Vagina (tissue), 2 donors: ENCODE measurements around the gene HK2. TPM values are rescaled to one million over a fixed set of nuclear protein-coding genes. Genes with fewer than 3 reads are reported as not detected.

Source experiments
- DNase-seq, 2 donors: peaks; one replicate each; pipeline ENCODE4 v3.0.0-alpha.2; 2017; ENCODE audit errors: extremely low spot score in 2 of 2
- H3K27ac ChIP-seq: fragments of 200-600 bp; sonication (generic); one replicate; pipeline ENCODE4 v1.5.1; 2019
- H3K27me3 ChIP-seq: fragments of 200-600 bp; sonication (generic); one replicate; pipeline ENCODE4 v1.5.1; 2019
- H3K36me3 ChIP-seq, 2 donors: fragments of 200-600 bp; sonication (generic); one replicate each; pipeline ENCODE4 v1.5.1; 2017 to 2019
- H3K4me1 ChIP-seq: fragments of 200-600 bp; sonication (generic); one replicate; pipeline ENCODE4 v1.5.1; 2019
- H3K4me3 ChIP-seq, 2 donors: fragments of 200-600 bp; sonication (generic); 1 replicate in 1 of 2; 2 replicates in 1 of 2; pipeline ENCODE4 v1.5.1; 2016 to 2019
- H3K9me3 ChIP-seq: fragments of 200-600 bp; sonication (generic); one replicate; pipeline ENCODE4 v1.5.1; 2019
- POLR2A ChIP-seq, 2 donors: fragments of 450-650 bp; IDR thresholded peaks; one replicate each; pipeline ENCODE4 v1.6.1; 2017; ENCODE audit warnings: antibody characterized with exemption in 2 of 2, mild to moderate bottlenecking in 2 of 2, moderate library complexity in 2 of 2
- POLR2AphosphoS5 ChIP-seq, 2 donors: sonication (generic); formaldehyde crosslinking; IDR thresholded peaks; one replicate each; pipeline ENCODE4 v1.9.0; 2017; ENCODE audit warnings: antibody characterized with exemption in 2 of 2, mild to moderate bottlenecking in 2 of 2, low read depth in 1 of 2; ENCODE audit not compliant: insufficient read depth in 1 of 2
- intact Hi-C: fragments of 100-400 bp; cut with DNase I; formaldehyde crosslinking; loops from one replicate; pipeline ENCODE4 v1.15.1; 2023
- total RNA-seq: library from RNA; depleted of rRNA; stranded (reverse); fragments of >200 nt; gene quantifications from one replicate; pipeline ENCODE4 v1.2.3, GENCODE V29; 2016
- TF ChIP-seq, protein P1 (sequence below), 3 experiments: fragments of 450-650 bp in 2 of 3; fragments of 200-600 bp in 1 of 3; sonication (generic) in 1 of 3; IDR thresholded peaks; one replicate each; pipeline ENCODE4 v1.5.1; 2017 to 2019; ENCODE audit warnings: antibody characterized with exemption in 3 of 3, mild to moderate bottlenecking in 2 of 3, moderate library complexity in 2 of 3

The HK2 gene
- total RNA-seq, 1 donor from 2014 or later = 5.4 TPM

GRCh38 chr2:74816540-74817303, 17.2 kb upstream of the HK2 start:
- no peak for TF ChIP-seq POLR2A (IDR thresholded peaks at IDR 0.05)
- no peak for TF ChIP-seq POLR2AphosphoS5 (IDR thresholded peaks at IDR 0.05; ENCODE audit: insufficient read depth in 1 of 2, low read depth in 1 of 2)
- TF ChIP-seq, protein P1, sequence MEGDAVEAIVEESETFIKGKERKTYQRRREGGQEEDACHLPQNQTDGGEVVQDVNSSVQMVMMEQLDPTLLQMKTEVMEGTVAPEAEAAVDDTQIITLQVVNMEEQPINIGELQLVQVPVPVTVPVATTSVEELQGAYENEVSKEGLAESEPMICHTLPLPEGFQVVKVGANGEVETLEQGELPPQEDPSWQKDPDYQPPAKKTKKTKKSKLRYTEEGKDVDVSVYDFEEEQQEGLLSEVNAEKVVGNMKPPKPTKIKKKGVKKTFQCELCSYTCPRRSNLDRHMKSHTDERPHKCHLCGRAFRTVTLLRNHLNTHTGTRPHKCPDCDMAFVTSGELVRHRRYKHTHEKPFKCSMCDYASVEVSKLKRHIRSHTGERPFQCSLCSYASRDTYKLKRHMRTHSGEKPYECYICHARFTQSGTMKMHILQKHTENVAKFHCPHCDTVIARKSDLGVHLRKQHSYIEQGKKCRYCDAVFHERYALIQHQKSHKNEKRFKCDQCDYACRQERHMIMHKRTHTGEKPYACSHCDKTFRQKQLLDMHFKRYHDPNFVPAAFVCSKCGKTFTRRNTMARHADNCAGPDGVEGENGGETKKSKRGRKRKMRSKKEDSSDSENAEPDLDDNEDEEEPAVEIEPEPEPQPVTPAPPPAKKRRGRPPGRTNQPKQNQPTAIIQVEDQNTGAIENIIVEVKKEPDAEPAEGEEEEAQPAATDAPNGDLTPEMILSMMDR (IDR thresholded peaks at IDR 0.05) = no peak
- Histone ChIP-seq H3K4me3 (no peak overlapping the region), H3K27ac (no peak overlapping the region), H3K36me3 (no peaks in the 10 kb centered on the region), H3K4me1 (no peaks in the 10 kb centered on the region), H3K9me3 (no peaks in the 10 kb centered on the region), H3K27me3 (no peaks in the 10 kb centered on the region)
- intact Hi-C loops = no loop called here
- peak in 1 of 2 donors; percentile 42 for DNase-seq

DNA sequence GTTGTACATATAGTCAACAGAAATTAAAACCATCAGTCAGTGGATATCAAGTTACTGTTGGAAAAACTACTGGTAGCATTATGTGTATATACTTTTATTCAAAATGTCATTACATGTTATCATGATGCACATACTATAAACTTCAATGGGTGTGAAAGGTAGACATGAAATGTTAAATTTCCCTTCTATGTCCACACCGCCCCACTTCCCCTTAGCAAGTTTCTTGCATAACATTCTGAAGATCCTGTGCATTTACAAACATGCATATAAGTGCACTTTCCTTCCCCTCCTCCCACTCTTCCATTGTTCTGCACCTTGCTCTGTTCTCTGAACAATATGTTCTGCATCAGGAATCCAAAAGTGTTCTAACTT, 16.6 kb upstream of the HK2 start:
- no peaks in the 10 kb centered on the region for H3K9me3 ChIP-seq
- TF ChIP-seq POLR2A (IDR thresholded peaks at IDR 0.05) = no peak
- TF ChIP-seq, protein P1 (IDR thresholded peaks at IDR 0.05) = no peak
- TF ChIP-seq POLR2AphosphoS5 (IDR thresholded peaks at IDR 0.05; ENCODE audit: insufficient read depth in 1 of 2, low read depth in 1 of 2) = no peak
- intact Hi-C loops = no loop called here

DNA sequence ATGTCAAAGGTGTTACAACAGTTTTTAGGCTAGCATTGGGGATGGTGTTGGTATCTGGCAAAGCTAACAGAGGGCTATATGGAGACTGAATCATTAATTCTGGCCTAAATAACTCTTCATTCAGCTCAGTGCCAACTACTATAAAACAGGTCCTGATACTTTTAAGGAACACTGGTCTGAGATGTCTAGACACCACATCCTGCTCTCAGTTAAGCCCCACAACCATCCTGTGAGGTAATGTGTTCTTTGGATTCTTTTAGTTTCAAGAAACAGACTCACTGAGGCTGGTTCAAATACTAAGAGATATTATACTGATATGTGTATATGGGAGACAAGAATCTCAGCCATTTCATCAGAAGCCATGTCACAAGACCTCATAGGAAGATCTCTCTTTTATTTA, 14.2 kb upstream of the HK2 start:
- Histone ChIP-seq H3K4me1 (no peaks in the 10 kb centered on the region), H3K36me3 (no peaks in the 10 kb centered on the region), H3K4me3 (no peak overlapping the region), H3K27me3 (no peaks in the 10 kb centered on the region), H3K27ac (no peak overlapping the region), H3K9me3 (no peaks in the 10 kb centered on the region)
- DNase-seq = peak in 1 of 2 donors; percentile 8
- intact Hi-C loops = no loop called here
- TF ChIP-seq POLR2A (IDR thresholded peaks at IDR 0.05) (no peak), POLR2AphosphoS5 (IDR thresholded peaks at IDR 0.05; ENCODE audit: insufficient read depth in 1 of 2, low read depth in 1 of 2) (no peak)
- TF ChIP-seq, protein P1 (IDR thresholded peaks at IDR 0.05) = no peak

More for the DNA sequence above, 16.6 kb upstream of the HK2 start:
- Histone ChIP-seq H3K4me1 (no peaks in the 10 kb centered on the region), H3K27me3 (no peaks in the 10 kb centered on the region), H3K27ac (no peak overlapping the region), H3K36me3 (no peaks in the 10 kb centered on the region), H3K4me3 (no peak overlapping the region)
- peak in 1 of 2 donors; percentile 11 for DNase-seq

- H3K36me3 ChIP-seq = no peaks in the 10 kb centered on the region
- H3K27me3 ChIP-seq = no peaks in the 10 kb centered on the region
- peak in 1 of 2 donors; percentile 2 for DNase-seq
- H3K9me3 ChIP-seq = no peaks in the 10 kb centered on the region
- no peaks in the 10 kb centered on the region for H3K4me1 ChIP-seq
- intact Hi-C loops = no loop called here
- no peak overlapping the region for H3K4me3 ChIP-seq
- no peak for TF ChIP-seq POLR2AphosphoS5 (IDR thresholded peaks at IDR 0.05; ENCODE audit: insufficient read depth in 1 of 2, low read depth in 1 of 2)
- TF ChIP-seq POLR2A (IDR thresholded peaks at IDR 0.05) = no peak
- TF ChIP-seq, protein P1 (IDR thresholded peaks at IDR 0.05) = no peak
- H3K27ac ChIP-seq = no peak overlapping the region
Observed at GRCh38 chr2:74821177-74822126, 12.5 kb upstream of the HK2 start.
